H1 (cell line): ENCODE measurements around the gene MGAT5B. TPM values are rescaled to one million over a fixed set of nuclear protein-coding genes. Genes with fewer than 3 reads are reported as not detected.

Experiments
- CTCF ChIA-PET: fragments of 300-600 bp; sonication (Branson Sonifier 250); formaldehyde crosslinking; loops from one replicate; lab custom pipeline; 2021; ENCODE audit not compliant: partially characterized antibody; lab: Charles Lee
- POLR2A ChIA-PET: fragments of 300-600 bp; sonication (Branson Sonifier 250); formaldehyde crosslinking; loops from one replicate; lab custom pipeline; 2021; ENCODE audit warnings: inconsistent platforms; ENCODE audit not compliant: partially characterized antibody; lab: Charles Lee
- DNase-seq, 2 experiments: peaks; one replicate each; pipeline versions ENCODE4 v3.0.0 to v3.0.0-alpha.2; 2010 to 2022; ENCODE audit warnings: low spot score in 2 of 2, low read depth in 1 of 2, mixed read lengths in 1 of 2
- FAIRE-seq: peaks from 2 replicates; lab custom pipeline; 2011; peaks lifted over from hg19 to GRCh38; lab: Jason Lieb, UNC
- H2AFZ ChIP-seq: 2 replicates; pipeline ENCODE4 v1.8.1; 2012; ENCODE audit warnings: low read length, inconsistent platforms
- H2AK5ac ChIP-seq: 2 replicates; pipeline ENCODE4 v1.6.1; 2013; ENCODE audit warnings: low read depth, low read length
- H2BK120ac ChIP-seq: replicated peaks from 2 replicates; pipeline ENCODE3; 2013; ENCODE audit warnings: low read depth, low read length, inconsistent platforms
- H2BK12ac ChIP-seq: 2 replicates; pipeline ENCODE4 v1.6.1; 2013; ENCODE audit warnings: low read depth, low read length
- H2BK15ac ChIP-seq: 2 replicates; pipeline ENCODE4 v1.6.1; 2013; ENCODE audit warnings: low read length
- H2BK20ac ChIP-seq: 2 replicates; pipeline ENCODE4 v1.6.1; 2013; ENCODE audit warnings: low read length
- H2BK5ac ChIP-seq: 2 replicates; pipeline ENCODE4 v1.6.1; 2013; ENCODE audit warnings: low read depth, low read length
- H3K14ac ChIP-seq: 2 replicates; pipeline ENCODE4 v1.6.1; 2013; ENCODE audit warnings: inconsistent platforms; ENCODE audit not compliant: insufficient read length
- H3K18ac ChIP-seq: 2 replicates; pipeline ENCODE4 v1.6.1; 2013; ENCODE audit warnings: low read length; ENCODE audit errors: extremely low read depth
- H3K23ac ChIP-seq: 2 replicates; pipeline ENCODE4 v1.6.1; 2013; ENCODE audit warnings: inconsistent platforms; ENCODE audit not compliant: insufficient read length
- H3K23me2 ChIP-seq: 2 replicates; pipeline ENCODE4 v1.6.1; 2013; ENCODE audit warnings: low read depth, low read length
- H3K27ac ChIP-seq: 2 replicates; pipeline ENCODE4 v1.6.1; 2011; ENCODE audit warnings: low read depth, low read length, inconsistent platforms
- H3K27me3 ChIP-seq, 4 experiments: replicated peaks in 1 of 4; 1 replicate in 1 of 4; 2 replicates in 3 of 4; pipeline versions ENCODE4 v1.6.1 to v1.8.1; 2011 to 2013; ENCODE audit warnings: low read length in 3 of 4, mild to moderate bottlenecking in 3 of 4, inconsistent platforms in 2 of 4, mixed read lengths in 2 of 4, moderate library complexity in 1 of 4; ENCODE audit not compliant: control insufficient read depth in 3 of 4, insufficient read depth in 3 of 4; ENCODE audit errors: extremely low read depth in 1 of 4
- H3K36me3 ChIP-seq, 4 experiments: 2 replicates each; pipeline versions ENCODE4 v1.6.1 to v1.8.1; 2011 to 2013; ENCODE audit warnings: mild to moderate bottlenecking in 4 of 4, low read length in 3 of 4, moderate library complexity in 2 of 4, control low read depth in 1 of 4, inconsistent platforms in 1 of 4; ENCODE audit not compliant: insufficient read depth in 4 of 4, control insufficient read depth in 2 of 4
- H3K4ac ChIP-seq: replicated peaks from 2 replicates; pipeline ENCODE3; 2013; ENCODE audit warnings: low read length, low read depth, mixed read lengths, inconsistent platforms; ENCODE audit not compliant: insufficient read length
- H3K4me1 ChIP-seq, 4 experiments: replicated peaks in 1 of 4; 1 replicate in 1 of 4; 2 replicates in 3 of 4; pipeline versions ENCODE4 v1.6.1 to v1.8.1; 2011 to 2013; ENCODE audit warnings: low read length in 3 of 4, inconsistent platforms in 2 of 4, mixed read lengths in 1 of 4; ENCODE audit not compliant: insufficient read depth in 4 of 4, control insufficient read depth in 3 of 4
- H3K4me2 ChIP-seq, 2 experiments: 2 replicates each; pipeline versions ENCODE4 v1.6.1 to v1.8.1; 2011 to 2013; ENCODE audit warnings: low read depth in 2 of 2, low read length in 2 of 2, control low read depth in 1 of 2, inconsistent platforms in 1 of 2, mild to moderate bottlenecking in 1 of 2; ENCODE audit not compliant: insufficient read depth in 1 of 2
- H3K4me3 ChIP-seq, 4 experiments: fragments of 200-600, 300-600 bp in 1 of 4; sonication (generic), shearing (Covaris generic), sonication (Bioruptor Twin) in 1 of 4; 2 replicates each; pipeline versions ENCODE4 v1.5.1 to v1.8.1; 2011 to 2016; ENCODE audit warnings: low read length in 4 of 4, low read depth in 3 of 4, control low read depth in 2 of 4, inconsistent platforms in 2 of 4, mild to moderate bottlenecking in 2 of 4, mixed read lengths in 1 of 4, moderate library complexity in 1 of 4; ENCODE audit not compliant: insufficient read depth in 2 of 4; ENCODE audit errors: extremely low read depth in 1 of 4
- H3K56ac ChIP-seq: replicated peaks from 2 replicates; pipeline ENCODE3; 2013; ENCODE audit warnings: low read depth, mild to moderate bottlenecking, mixed read lengths, low read length, inconsistent platforms; ENCODE audit not compliant: insufficient read length
- H3K79me1 ChIP-seq: 2 replicates; pipeline ENCODE4 v1.6.1; 2013; ENCODE audit warnings: low read depth, low read length, control low read depth
- H3K79me2 ChIP-seq, 2 experiments: 2 replicates each; pipeline versions ENCODE4 v1.6.1 to v1.8.1; 2012 to 2013; ENCODE audit warnings: low read length in 2 of 2, mild to moderate bottlenecking in 2 of 2, inconsistent platforms in 1 of 2; ENCODE audit not compliant: insufficient read depth in 2 of 2, control insufficient read depth in 1 of 2
- H3K9ac ChIP-seq, 4 experiments: replicated peaks in 1 of 4; 1 replicate in 1 of 4; 2 replicates in 3 of 4; pipeline versions ENCODE4 v1.6.1 to v1.8.1; 2011 to 2013; ENCODE audit warnings: low read depth in 3 of 4, low read length in 3 of 4, control low read depth in 2 of 4, mild to moderate bottlenecking in 2 of 4, moderate library complexity in 2 of 4, inconsistent platforms in 1 of 4; ENCODE audit errors: extremely low read depth in 1 of 4
- H3K9me3 ChIP-seq, 2 experiments: 2 replicates each; pipeline versions ENCODE4 v1.6.1 to v1.8.1; 2012 to 2013; ENCODE audit warnings: mild to moderate bottlenecking in 2 of 2, moderate library complexity in 2 of 2, control low read depth in 1 of 2, inconsistent platforms in 1 of 2, low read depth in 1 of 2, low read length in 1 of 2, mixed read lengths in 1 of 2; ENCODE audit not compliant: insufficient read depth in 2 of 2
- H4K20me1 ChIP-seq, 2 experiments: replicated peaks in 1 of 2; 2 replicates each; pipeline versions ENCODE3 to v1.8.1; 2011 to 2013; ENCODE audit warnings: inconsistent platforms in 2 of 2, low read length in 2 of 2, mild to moderate bottlenecking in 1 of 2; ENCODE audit not compliant: insufficient read depth in 2 of 2, control insufficient read depth in 1 of 2
- H4K5ac ChIP-seq: 2 replicates; pipeline ENCODE4 v1.6.1; 2013; ENCODE audit warnings: low read length, low read depth, mixed read lengths, inconsistent platforms; ENCODE audit not compliant: insufficient read length
- H4K8ac ChIP-seq: 2 replicates; pipeline ENCODE4 v1.8.0; 2013; ENCODE audit warnings: mild to moderate bottlenecking, moderate library complexity, low read length, inconsistent platforms; ENCODE audit not compliant: insufficient read depth; ENCODE audit errors: extremely low read depth
- H4K91ac ChIP-seq: replicated peaks from 2 replicates; pipeline ENCODE3; 2013; ENCODE audit warnings: low read length, mixed read lengths, inconsistent platforms; ENCODE audit not compliant: insufficient read length
- CEBPB ChIP-seq: IDR thresholded peaks from 2 replicates; pipeline ENCODE4 v1.6.1; 2012; ENCODE audit warnings: low read depth, low read length
- EZH2 ChIP-seq: fragments of 200-600 bp; sonication (generic); IDR thresholded peaks from 2 replicates; pipeline ENCODE4 v1.7.1; 2012; ENCODE audit warnings: low read depth, mild to moderate bottlenecking, moderate library complexity, low read length, inconsistent platforms; ENCODE audit not compliant: severe bottlenecking
- HDAC2 ChIP-seq, 2 experiments: fragments of 300-600 bp in 1 of 2; sonication (generic) in 1 of 2; IDR thresholded peaks; 2 replicates each; pipeline ENCODE4 v1.6.1; 2011 to 2012; ENCODE audit warnings: low read depth in 2 of 2, low read length in 2 of 2, mild to moderate bottlenecking in 2 of 2, moderate library complexity in 2 of 2, borderline replicate concordance in 1 of 2, inconsistent platforms in 1 of 2
- HDAC6 ChIP-seq: IDR thresholded peaks from one replicate; pipeline ENCODE4 v1.7.1; 2012; ENCODE audit warnings: low read depth, mild to moderate bottlenecking, inconsistent platforms, low read length, moderate library complexity
- KDM1A ChIP-seq: fragments of 200-600, 300-600 bp; sonication (generic); IDR thresholded peaks from 2 replicates; pipeline ENCODE4 v1.7.1; 2016; ENCODE audit warnings: mild to moderate bottlenecking, low read length, borderline replicate concordance
- SIN3A ChIP-seq, 2 experiments: IDR thresholded peaks in 1 of 2; conservative IDR thresholded peaks in 1 of 2; 2 replicates each; pipeline ENCODE4 v1.6.1; 2011 to 2012; ENCODE audit warnings: low read length in 2 of 2, improper control_type of control experiment in 1 of 2, low read depth in 1 of 2, mild to moderate bottlenecking in 1 of 2
- SIX5 ChIP-seq: IDR thresholded peaks from 2 replicates; pipeline ENCODE4 v1.6.1; 2011; ENCODE audit warnings: mild to moderate bottlenecking, low read depth, low read length
- SP1 ChIP-seq: IDR thresholded peaks from 2 replicates; pipeline ENCODE4 v1.6.1; 2011; ENCODE audit warnings: low read depth, low read length
- SRF ChIP-seq: IDR thresholded peaks from 2 replicates; pipeline ENCODE4 v1.6.1; 2011; ENCODE audit warnings: mild to moderate bottlenecking, low read depth, low read length, moderate library complexity
- TAF7 ChIP-seq: optimal IDR thresholded peaks from 2 replicates; pipeline ENCODE3; 2011; ENCODE audit warnings: low read depth, mild to moderate bottlenecking, inconsistent platforms, low read length, moderate library complexity, borderline replicate concordance
- TBP ChIP-seq: IDR thresholded peaks from 2 replicates; pipeline ENCODE4 v1.6.1; 2011; ENCODE audit warnings: low read depth, low read length, improper control_type of control experiment
- TCF12 ChIP-seq: IDR thresholded peaks from 2 replicates; pipeline ENCODE4 v1.6.1; 2011; ENCODE audit warnings: low read depth, mild to moderate bottlenecking, low read length
- USF2 ChIP-seq: IDR thresholded peaks from 2 replicates; pipeline ENCODE4 v1.6.1; 2011; ENCODE audit warnings: low read length, improper control_type of control experiment
- WGBS, 2 experiments: shearing (Covaris generic) in 1 of 2; methylation state at CpG; one replicate each; pipeline versions ENCODE4 v1.1.6 to v1.1.7; 2013 to 2015; ENCODE audit warnings: low lambda C conversion rate in 2 of 2, mixed read lengths in 2 of 2, inconsistent platforms in 1 of 2, low coverage in 1 of 2, missing lambda C conversion rate in 1 of 2; ENCODE audit not compliant: insufficient replicate concordance in 2 of 2, insufficient coverage in 1 of 2, insufficient read length in 1 of 2; ENCODE audit errors: extremely low coverage in 1 of 2, missing lambda C conversion rate in 1 of 2; 5-methylcytosine and 5-hydroxymethylcytosine counted together
- polyA plus RNA-seq, 7 experiments: library from polyadenylated mRNA; depleted of rRNA in 3 of 7; stranded (reverse) in 5 of 7; unstranded in 2 of 7; fragments of >200 nt in 5 of 7; fragments of 200-250 nt in 2 of 7; gene quantifications; 1 replicate in 5 of 7; 2 replicates in 1 of 7; 4 replicates in 1 of 7; pipeline versions ENCODE4 v1.2.1 to v1.2.3, GENCODE V29; 2011 to 2013; ENCODE audit warnings: missing spikeins in 2 of 7, mixed read lengths in 2 of 7
- total RNA-seq: library from RNA; stranded (reverse); fragmentation: NEBNext Ultra II Directional; extraction: Animal tissue kit (Norgen Biotek cat#: 25700); gene quantifications from 2 replicates; pipeline ENCODE4 v1.2.1, GENCODE V29; 2021

MGAT5B gene
- total and polyA plus RNA-seq, 2 of the 8 experiments (the other 6 are each of a cell fraction or from before 2014, with no cell fraction given): 7.9 to 8.2 TPM

DNA sequence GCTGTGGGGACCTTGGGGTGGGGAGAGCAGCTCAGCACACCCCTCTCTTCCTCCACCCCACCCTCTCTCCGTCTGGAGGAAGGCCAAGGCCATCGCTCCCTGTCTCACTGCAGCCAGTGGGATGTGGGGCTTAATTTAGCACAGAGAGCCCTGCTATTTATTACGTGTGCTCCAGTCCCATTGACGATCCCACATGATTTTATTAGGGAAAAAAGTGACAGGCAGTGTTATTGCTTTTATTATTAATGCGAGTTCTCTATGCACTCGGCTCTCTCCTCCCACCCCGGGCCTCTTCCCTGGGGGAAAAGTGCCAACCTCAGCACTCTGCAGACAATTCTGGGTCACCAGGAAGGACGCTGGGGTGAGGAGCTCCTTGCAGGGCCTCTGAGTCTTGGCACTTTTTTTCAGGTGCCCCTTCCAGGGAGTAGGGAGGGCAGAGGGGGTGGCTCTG is 57.3 kb downstream of the MGAT5B start:
- no peaks in the 10 kb centered on the region for H3K79me1 ChIP-seq
- H3K79me2 ChIP-seq: no peaks in the 10 kb centered on the region
- H2BK12ac ChIP-seq: no peak overlapping the region
- 79% methylated on average over 8 of the region's 8 CpGs; no CpG with 5 or more reads in 1 of the 2 experiments for WGBS, 2 experiments
- H4K8ac ChIP-seq: no peak overlapping the region
- H3K36me3 ChIP-seq: no peaks in the 10 kb centered on the region
- H3K27me3 ChIP-seq: no peaks in the 10 kb centered on the region
- no peak overlapping the region for H2AK5ac ChIP-seq
- ChIA-PET CTCF (interaction anchor here (0.8 to 2.1 kb wide), 2 partner anchors 15 to 37 kb away, joined by 3 to 5 read pairs; no protein-coding TSS in a partner anchor), POLR2A (interaction anchor here (0.6 kb wide), 2 partner anchors 58 to 164 kb away, joined by 3 read pairs; no protein-coding TSS in a partner anchor)
- H3K4ac ChIP-seq: no peak overlapping the region
- H2AFZ ChIP-seq: no peak overlapping the region
- no peak overlapping the region for H3K56ac ChIP-seq
- no peak overlapping the region for H4K5ac ChIP-seq
- H3K4me2 ChIP-seq: no peak overlapping the region
- H3K18ac ChIP-seq: no peak overlapping the region
- peaks cover 0 to 5% of the 10 kb centered on the region in 2 experiments for H4K20me1 ChIP-seq
- no peak overlapping the region for H3K4me3 ChIP-seq
- FAIRE-seq (no peak), DNase-seq (no peak)
- no peaks in the 10 kb centered on the region for H3K23me2 ChIP-seq
- H3K23ac ChIP-seq: no peak overlapping the region
- no peak overlapping the region for H3K27ac ChIP-seq
- H2BK5ac ChIP-seq: no peak overlapping the region
- H3K4me1 ChIP-seq: peaks cover 0 to 2% (median 0%) of the 10 kb centered on the region in 4 experiments; a peak in 1 of 7 replicates
- 0 out of 4 replicates have a peak, but pooled peaks cover 0 to 3% of the 10 kb centered on the region in 2 experiments for H3K9me3 ChIP-seq
- H3K14ac ChIP-seq: no peak overlapping the region
- H4K91ac ChIP-seq: no peak overlapping the region
- H3K9ac ChIP-seq: no peak overlapping the region
- H2BK20ac ChIP-seq: no peak overlapping the region
- H2BK120ac ChIP-seq: no peak overlapping the region
- H2BK15ac ChIP-seq: no peak overlapping the region
- TF ChIP-seq TAF7 (no peak), CEBPB (no peak), USF2 (no peak), TBP (no peak), SP1 (no peak), SRF (no peak), HDAC6 (no peak), SIN3A (conservative IDR thresholded peaks at IDR 0.05 in 1 of 2, IDR thresholded peaks at IDR 0.05 in 1 of 2; ENCODE audit: low read depth in 1 of 2, low read length in 2 of 2) (no peak), EZH2 (no peak), TCF12 (no peak), HDAC2 (IDR thresholded peaks at IDR 0.05; ENCODE audit: borderline replicate concordance in 1 of 2, low read depth in 2 of 2, low read length in 2 of 2) (no peak), SIX5 (no peak), KDM1A (no peak)
